Stimulated activated memory B cell treated with anti-CD40 and anti-IgM and Interleukin-4, amounts not matched to agents 10 μg/mL and 1 μg/mL and 100 μg/mL, for 72 hours (primary cell): ENCODE results near the gene SLC38A9.

Source experiments
- ATAC-seq: fragments of 150-1000 bp; cut with Tn5 transposase; 2 replicates; pipeline ENCODE4 v1.10.0; 2021
- H3K27ac Mint-ChIP-seq: one replicate; pipeline ENCODE4 v1.8.0; 2022; ENCODE audit warnings: mild to moderate bottlenecking, mixed read lengths
- H3K27me3 Mint-ChIP-seq: one replicate; pipeline ENCODE4 v1.8.0; 2022; ENCODE audit warnings: mixed read lengths
- H3K36me3 Mint-ChIP-seq: one replicate; pipeline ENCODE4 v1.8.0; 2022; ENCODE audit warnings: mixed read lengths
- H3K4me1 Mint-ChIP-seq: one replicate; pipeline ENCODE4 v1.8.0; 2022; ENCODE audit warnings: mixed read lengths
- H3K4me3 Mint-ChIP-seq: one replicate; pipeline ENCODE4 v1.8.0; 2022; ENCODE audit warnings: mild to moderate bottlenecking, moderate library complexity, mixed read lengths
- H3K9me3 Mint-ChIP-seq: one replicate; pipeline ENCODE4 v1.8.0; 2022; ENCODE audit warnings: mixed read lengths

SLC38A9 gene

DNA sequence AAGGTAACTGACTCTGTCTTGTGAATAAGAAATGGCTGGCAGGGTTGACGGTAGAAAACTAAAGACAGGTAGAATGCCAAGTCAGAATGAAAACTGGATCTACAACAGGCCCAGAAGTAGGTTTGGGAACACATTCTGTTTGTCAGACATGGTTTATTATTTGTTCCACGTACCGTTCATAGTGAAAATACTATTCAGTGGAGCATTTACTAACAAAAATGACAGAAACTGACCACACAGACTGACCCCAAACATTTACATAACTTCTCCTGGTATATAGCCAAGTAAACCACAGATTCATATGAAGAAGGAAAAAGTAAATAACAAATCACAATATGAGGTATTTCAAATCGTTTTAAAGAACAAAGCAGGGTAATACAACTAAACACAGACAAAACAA, 73.7 kb downstream of the SLC38A9 start:
- no peaks in the 10 kb centered on the region for H3K9me3 Mint-ChIP-seq
- ATAC-seq: no peak
- H3K27ac Mint-ChIP-seq: no peak overlapping the region
- H3K4me3 Mint-ChIP-seq: no peak overlapping the region
- no peaks in the 10 kb centered on the region for H3K27me3 Mint-ChIP-seq
- H3K36me3 Mint-ChIP-seq: peaks cover 35% of the 10 kb centered on the region
- no peaks in the 10 kb centered on the region for H3K4me1 Mint-ChIP-seq

DNA sequence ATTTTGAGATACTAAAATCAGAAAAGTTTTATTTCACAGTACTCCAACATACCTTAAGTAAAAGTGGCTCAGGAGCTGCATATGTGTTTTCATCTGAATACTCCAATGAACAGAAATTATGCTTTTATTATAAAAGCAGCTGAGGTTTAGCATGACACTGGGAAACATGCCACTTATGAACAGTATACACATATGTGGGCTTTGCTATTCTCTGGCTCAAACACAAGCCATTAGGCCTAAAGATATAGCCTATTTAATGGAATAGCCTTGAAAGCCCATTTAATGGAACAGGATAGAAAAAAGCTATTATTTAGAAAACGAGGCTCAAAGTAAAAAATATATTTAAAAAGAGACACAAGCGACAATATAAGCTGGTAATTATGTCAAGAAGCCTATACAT, 74.1 kb downstream of the SLC38A9 start:
- no peak for ATAC-seq
- Mint-ChIP-seq H3K9me3 (no peaks in the 10 kb centered on the region), H3K4me1 (no peaks in the 10 kb centered on the region), H3K27me3 (no peaks in the 10 kb centered on the region), H3K27ac (no peak overlapping the region), H3K36me3 (peaks cover 39% of the 10 kb centered on the region), H3K4me3 (no peak overlapping the region)

DNA sequence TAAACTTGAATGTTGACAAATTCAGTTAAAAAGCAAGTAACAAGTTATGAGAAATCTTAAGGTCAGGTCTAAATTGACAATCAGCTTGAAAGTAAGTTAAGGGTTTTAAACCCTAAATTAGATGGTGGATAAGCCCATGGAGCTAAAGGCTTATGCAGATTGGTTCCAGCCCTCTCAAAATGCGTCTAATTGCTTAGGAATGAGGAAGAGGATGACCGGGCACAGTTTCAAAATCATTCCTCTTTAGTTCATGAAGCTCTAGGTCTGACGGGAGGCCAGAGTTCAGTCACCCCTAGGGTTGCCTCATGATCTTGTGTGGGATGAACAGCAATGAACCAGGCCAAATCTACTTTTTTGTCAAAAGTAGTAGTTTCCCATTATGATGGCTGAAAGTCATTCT, 75.4 kb downstream of the SLC38A9 start:
- Mint-ChIP-seq H3K9me3 (no peaks in the 10 kb centered on the region), H3K36me3 (peaks cover 39% of the 10 kb centered on the region), H3K27me3 (no peaks in the 10 kb centered on the region), H3K4me3 (no peak overlapping the region), H3K27ac (no peak overlapping the region), H3K4me1 (no peaks in the 10 kb centered on the region)
- ATAC-seq: no peak

DNA sequence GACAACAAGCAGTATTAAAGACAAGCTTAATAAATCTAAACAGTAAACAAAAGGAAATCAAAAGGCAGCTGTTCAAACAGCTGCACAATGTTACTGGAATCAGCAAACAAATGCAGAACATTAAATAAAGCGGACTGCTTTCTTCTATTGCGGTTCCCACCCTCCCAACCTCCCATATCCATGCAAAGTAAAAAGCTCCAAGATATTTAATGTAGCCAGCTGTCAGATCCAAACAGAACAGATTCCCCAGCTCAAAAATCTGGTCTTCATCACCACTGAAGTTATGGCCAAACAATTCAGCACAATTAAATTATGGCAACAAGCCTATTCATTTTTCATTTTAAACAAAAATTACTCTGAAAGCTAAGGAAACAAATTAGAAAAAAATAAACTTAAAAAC, 75.9 kb downstream of the SLC38A9 start:
- Mint-ChIP-seq H3K36me3 (peaks cover 34% of the 10 kb centered on the region), H3K9me3 (no peaks in the 10 kb centered on the region), H3K27me3 (no peaks in the 10 kb centered on the region), H3K4me3 (no peak overlapping the region), H3K4me1 (no peaks in the 10 kb centered on the region), H3K27ac (no peak overlapping the region)
- no peak for ATAC-seq

DNA sequence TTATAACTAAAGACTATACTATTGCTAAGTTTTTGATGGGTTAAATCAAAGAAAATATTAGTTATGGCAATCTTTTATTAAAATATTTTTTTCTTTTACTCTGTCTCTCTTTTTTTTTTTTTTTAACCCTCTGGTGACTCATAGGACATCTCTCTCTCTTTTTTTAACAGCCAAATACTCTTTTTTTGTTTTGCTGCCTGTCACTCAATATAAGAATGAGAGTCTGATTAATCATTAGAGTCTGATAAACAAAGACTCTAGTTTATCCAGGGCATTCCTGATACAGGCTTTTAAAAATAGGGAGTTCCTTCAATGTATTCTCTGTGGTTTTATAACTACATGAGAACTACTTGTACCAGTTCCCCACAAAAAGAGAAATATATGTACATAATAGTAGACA, 77.3 kb downstream of the SLC38A9 start:
- no peaks in the 10 kb centered on the region for H3K4me1 Mint-ChIP-seq
- H3K36me3 Mint-ChIP-seq: peaks cover 31% of the 10 kb centered on the region
- H3K27ac Mint-ChIP-seq: no peak overlapping the region
- no peak for ATAC-seq
- no peaks in the 10 kb centered on the region for H3K27me3 Mint-ChIP-seq
- H3K4me3 Mint-ChIP-seq: no peak overlapping the region
- H3K9me3 Mint-ChIP-seq: no peaks in the 10 kb centered on the region

DNA sequence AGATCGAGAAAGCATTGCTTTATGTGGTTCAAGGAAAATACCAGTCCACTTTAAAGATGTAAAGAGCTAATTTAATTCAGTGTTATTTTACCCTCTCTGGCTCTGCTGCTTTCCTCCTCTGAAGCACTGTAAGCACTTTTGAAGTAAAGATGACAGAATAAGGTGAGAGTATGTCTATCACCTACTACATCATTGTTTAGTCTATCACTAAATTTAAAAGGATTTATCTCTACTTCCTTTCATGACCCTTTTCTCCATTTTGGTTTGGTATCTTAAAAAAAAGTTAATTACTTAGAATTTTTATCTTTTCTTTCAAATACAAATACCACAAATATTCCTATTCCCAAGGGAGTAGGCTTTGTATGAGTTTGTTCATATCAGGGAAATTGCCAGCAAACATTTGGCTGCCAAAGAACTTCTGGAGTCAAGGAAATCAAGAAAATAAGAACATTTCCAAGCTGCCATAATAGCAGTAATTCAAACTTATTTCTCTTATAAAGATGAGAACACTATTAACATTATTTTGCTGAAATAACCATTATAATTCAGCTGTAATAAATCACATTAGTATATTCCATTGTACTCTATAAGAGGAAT, 77.8 kb downstream of the SLC38A9 start:
- ATAC-seq: no peak
- no peaks in the 10 kb centered on the region for H3K4me1 Mint-ChIP-seq
- no peaks in the 10 kb centered on the region for H3K27me3 Mint-ChIP-seq
- no peak overlapping the region for H3K27ac Mint-ChIP-seq
- H3K4me3 Mint-ChIP-seq: no peak overlapping the region
- H3K36me3 Mint-ChIP-seq: peaks cover 31% of the 10 kb centered on the region
- H3K9me3 Mint-ChIP-seq: no peaks in the 10 kb centered on the region

DNA sequence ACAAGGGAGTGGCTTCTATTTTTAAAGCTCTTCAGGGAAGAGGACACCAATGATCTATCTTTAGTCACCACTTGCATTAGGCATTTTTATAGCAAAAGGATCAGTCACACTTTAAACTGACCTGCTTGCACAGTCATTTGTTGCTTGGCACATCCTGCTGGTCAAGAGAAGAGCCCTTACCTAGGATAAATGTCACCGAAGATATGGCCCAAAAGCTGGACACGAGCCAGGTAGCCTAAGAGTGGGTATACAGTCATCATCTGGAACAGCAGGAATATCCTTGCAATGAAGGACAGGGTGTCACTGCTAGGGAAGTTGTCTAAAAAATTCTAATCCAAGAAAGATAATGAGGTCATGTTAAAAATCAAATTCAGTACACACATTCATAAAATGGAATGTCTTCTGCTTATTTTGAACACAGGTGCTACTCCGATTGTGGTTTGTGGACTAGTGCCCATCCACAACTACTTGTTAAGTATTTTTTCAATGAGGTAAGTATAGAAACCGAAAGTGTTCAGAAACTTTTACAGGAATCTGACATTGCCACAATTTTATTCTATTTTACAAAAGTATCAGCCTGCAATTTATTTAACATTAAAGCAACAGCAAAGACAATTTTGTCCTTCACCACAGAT, 78.4 kb downstream of the SLC38A9 start:
- H3K9me3 Mint-ChIP-seq: no peaks in the 10 kb centered on the region
- H3K36me3 Mint-ChIP-seq: peaks cover 28% of the 10 kb centered on the region
- H3K4me3 Mint-ChIP-seq: no peak overlapping the region
- H3K4me1 Mint-ChIP-seq: no peaks in the 10 kb centered on the region
- no peak overlapping the region for H3K27ac Mint-ChIP-seq
- no peak for ATAC-seq
- H3K27me3 Mint-ChIP-seq: no peaks in the 10 kb centered on the region

DNA sequence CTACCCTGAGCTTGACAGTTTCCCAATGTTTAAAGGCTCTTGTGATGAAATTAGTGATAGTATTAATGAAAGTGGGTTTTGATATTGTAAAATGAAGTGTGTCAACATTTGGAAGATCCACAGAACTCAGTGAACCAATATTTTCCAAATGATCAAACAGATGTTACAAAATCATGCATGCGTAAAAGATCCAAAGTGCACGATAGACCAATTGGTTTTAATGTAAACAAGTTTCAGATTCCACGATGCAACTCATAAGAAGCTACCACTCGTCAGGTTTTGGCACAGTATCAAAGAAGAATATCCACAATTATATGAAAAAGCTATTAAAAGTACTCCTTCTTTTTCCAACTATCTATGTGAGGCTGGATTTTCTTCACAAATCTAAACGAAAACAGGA, 82.3 kb downstream of the SLC38A9 start:
- ATAC-seq: no peak
- peaks cover 37% of the 10 kb centered on the region for H3K36me3 Mint-ChIP-seq

DNA sequence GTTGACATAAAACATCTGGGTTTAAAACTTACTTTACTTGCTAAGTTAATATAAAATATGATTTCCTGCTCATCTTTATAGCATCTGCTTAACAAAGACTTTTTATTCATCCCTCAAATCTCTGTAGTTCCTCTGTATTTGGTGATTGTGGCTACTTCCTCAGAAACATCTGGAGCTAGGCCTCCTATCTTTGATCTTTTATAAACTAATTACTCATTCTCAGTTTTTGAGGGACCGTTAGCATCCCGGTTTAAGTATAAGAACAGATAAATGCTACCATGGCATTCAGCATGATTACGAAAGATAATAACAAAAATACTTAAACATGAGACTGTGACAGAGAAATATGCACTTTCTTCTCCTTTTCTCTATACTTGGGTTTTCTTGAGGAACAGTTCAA, 85.3 kb downstream of the SLC38A9 start:
- Mint-ChIP-seq H3K27me3 (no peaks in the 10 kb centered on the region), H3K4me3 (no peak overlapping the region), H3K27ac (no peak overlapping the region), H3K36me3 (peaks cover 18% of the 10 kb centered on the region), H3K4me1 (no peaks in the 10 kb centered on the region), H3K9me3 (no peaks in the 10 kb centered on the region)
- ATAC-seq: no peak

More for the DNA sequence above, 82.3 kb downstream of the SLC38A9 start:
- Mint-ChIP-seq H3K4me1 (no peaks in the 10 kb centered on the region), H3K9me3 (no peaks in the 10 kb centered on the region), H3K27ac (no peak overlapping the region), H3K27me3 (no peaks in the 10 kb centered on the region), H3K4me3 (no peak overlapping the region)

DNA sequence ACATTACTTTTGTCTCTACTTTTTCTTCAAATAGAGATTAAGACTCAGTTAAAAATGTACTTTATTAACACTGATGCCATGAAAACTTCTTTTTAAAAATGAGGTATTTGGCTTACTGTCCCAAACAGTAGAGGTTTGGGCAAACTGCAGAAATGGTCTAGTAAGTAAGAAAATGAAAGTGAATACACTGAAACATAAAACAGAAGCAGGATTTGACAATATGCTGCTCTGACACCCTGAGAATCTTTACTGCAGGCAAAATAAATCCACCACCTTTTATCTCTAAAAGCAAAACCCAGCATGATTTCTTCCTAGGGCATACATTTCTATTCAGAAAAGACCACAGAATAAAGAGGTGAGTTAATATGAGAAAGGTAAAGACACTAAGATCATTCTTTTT, 86.2 kb downstream of the SLC38A9 start:
- ATAC-seq: no peak
- H3K36me3 Mint-ChIP-seq: peaks cover 18% of the 10 kb centered on the region
- no peaks in the 10 kb centered on the region for H3K4me1 Mint-ChIP-seq
- no peak overlapping the region for H3K4me3 Mint-ChIP-seq
- no peak overlapping the region for H3K27ac Mint-ChIP-seq
- no peaks in the 10 kb centered on the region for H3K27me3 Mint-ChIP-seq
- no peaks in the 10 kb centered on the region for H3K9me3 Mint-ChIP-seq

DNA sequence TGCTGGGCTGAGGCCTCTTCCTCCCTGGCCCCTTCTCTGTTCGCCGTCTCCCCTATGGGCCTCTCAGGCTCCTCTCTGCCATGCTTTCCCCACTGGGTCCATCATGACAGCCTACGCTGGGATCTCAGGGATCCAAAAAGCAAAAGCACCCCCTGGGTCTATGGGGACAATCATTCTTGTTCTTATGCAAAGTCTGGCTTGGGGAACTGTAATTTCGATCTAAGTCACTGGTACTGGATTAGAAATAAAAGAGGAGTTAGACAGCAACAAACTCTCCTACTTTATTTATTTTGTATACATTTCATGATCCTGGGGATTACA, 86.6 kb downstream of the SLC38A9 start:
- Mint-ChIP-seq H3K36me3 (peaks cover 18% of the 10 kb centered on the region), H3K27ac (no peak overlapping the region), H3K9me3 (no peaks in the 10 kb centered on the region), H3K4me3 (no peak overlapping the region), H3K4me1 (no peaks in the 10 kb centered on the region), H3K27me3 (no peaks in the 10 kb centered on the region)
- no peak for ATAC-seq

DNA sequence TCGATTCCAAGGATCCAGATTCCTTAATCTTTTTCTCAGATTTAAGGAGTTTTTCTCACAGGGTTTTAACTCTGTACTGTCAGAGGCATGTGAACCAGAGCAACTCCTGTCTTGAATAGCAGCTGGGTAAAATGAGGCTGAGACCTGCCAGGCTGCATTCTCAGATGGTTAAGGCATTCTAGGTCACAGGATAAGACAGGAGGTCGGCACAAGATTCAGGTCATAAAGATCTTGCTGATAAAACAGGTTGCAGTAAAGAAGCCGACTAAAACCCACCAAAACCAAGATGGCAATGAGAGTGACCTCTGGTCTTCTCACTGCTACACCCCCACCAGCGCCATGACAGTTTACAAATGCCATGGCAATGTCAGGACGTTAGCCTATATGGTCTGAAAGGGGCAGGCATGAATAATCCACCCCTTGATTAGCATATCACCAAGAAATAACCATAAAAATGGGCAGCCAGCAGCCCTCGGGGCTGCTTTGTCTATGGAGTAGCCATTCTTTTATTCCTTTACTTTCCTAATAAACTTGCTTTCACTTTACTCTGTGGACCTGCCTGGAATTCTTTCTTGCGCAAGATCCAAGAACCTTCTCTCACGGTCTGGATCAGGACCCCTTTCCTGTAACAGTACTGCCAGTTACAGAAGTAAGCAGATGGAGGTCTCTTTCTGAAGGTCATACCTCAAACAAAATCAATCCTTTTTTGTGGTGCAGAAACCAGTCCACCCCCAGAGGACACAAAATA, 87.1 kb downstream of the SLC38A9 start:
- ATAC-seq: no peak
- H3K36me3 Mint-ChIP-seq: peaks cover 18% of the 10 kb centered on the region
- no peak overlapping the region for H3K4me3 Mint-ChIP-seq
- no peaks in the 10 kb centered on the region for H3K9me3 Mint-ChIP-seq
- no peaks in the 10 kb centered on the region for H3K4me1 Mint-ChIP-seq
- H3K27me3 Mint-ChIP-seq: no peaks in the 10 kb centered on the region
- H3K27ac Mint-ChIP-seq: no peak overlapping the region

DNA sequence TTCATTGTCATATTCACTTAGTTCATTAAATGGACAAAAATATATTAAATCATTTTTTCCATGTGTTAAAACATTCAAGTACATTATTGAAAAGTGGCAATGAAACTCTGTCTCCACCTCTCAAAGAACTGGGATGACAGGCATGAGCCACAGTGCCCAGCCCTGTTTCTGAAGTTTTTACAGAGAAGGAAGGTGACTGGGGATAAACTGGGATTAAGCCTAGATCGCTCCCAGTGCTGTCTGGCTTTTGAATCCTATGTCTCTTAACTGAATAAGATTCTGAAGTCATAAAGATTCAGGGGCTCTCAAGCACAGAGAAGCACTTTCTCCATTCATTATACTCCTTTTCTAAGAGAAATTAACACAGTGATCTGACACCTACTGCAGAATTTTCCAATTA, 88.3 kb downstream of the SLC38A9 start:
- no peaks in the 10 kb centered on the region for H3K27me3 Mint-ChIP-seq
- H3K9me3 Mint-ChIP-seq: no peaks in the 10 kb centered on the region
- ATAC-seq: no peak
- H3K4me3 Mint-ChIP-seq: no peak overlapping the region
- H3K27ac Mint-ChIP-seq: no peak overlapping the region
- peaks cover 18% of the 10 kb centered on the region for H3K36me3 Mint-ChIP-seq
- no peaks in the 10 kb centered on the region for H3K4me1 Mint-ChIP-seq

DNA sequence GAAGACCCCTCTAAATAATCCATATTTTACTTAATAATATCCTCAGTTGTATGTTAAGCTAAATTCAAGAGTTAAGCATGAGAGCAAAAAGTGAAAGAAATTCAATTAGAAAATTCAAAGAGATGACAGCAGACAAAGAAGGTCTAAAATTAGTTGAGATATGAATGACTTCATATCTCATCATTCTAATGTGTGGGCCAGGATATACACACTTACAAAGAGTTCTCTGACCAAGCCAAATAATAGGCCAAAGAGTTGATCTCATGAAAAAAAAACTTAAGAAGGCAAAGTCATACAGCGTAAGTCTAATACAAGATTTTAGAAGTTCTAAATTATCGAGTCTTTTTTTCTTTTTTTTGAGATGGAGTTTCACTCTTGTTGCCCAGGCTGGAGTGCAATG, 89.7 kb downstream of the SLC38A9 start:
- Mint-ChIP-seq H3K36me3 (peaks cover 18% of the 10 kb centered on the region), H3K9me3 (no peaks in the 10 kb centered on the region), H3K4me3 (no peak overlapping the region), H3K4me1 (no peaks in the 10 kb centered on the region), H3K27me3 (no peaks in the 10 kb centered on the region), H3K27ac (no peak overlapping the region)
- no peak for ATAC-seq

DNA sequence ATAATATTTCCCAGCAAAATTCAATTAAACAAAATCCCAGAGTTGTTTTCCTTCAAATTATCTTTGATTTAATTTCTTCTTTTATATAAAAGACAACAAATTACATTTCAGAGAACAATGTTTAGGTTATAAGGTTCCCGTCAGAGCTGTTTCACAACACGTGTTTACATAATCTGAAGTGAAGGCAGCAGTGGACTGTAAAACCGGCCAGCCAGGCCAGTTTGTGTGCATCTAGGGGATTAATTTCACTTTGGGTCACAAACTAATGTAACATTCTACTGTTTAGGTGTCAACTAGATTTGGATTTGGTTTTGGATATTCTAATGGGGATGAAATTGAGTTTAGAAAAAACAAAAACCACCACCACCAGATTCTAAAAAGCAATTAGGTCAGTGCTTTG, 90.9 kb downstream of the SLC38A9 start:
- no peak overlapping the region for H3K4me3 Mint-ChIP-seq
- no peak for ATAC-seq
- H3K27me3 Mint-ChIP-seq: no peaks in the 10 kb centered on the region
- peaks cover 7% of the 10 kb centered on the region for H3K36me3 Mint-ChIP-seq
- H3K27ac Mint-ChIP-seq: no peak overlapping the region
- no peaks in the 10 kb centered on the region for H3K4me1 Mint-ChIP-seq
- H3K9me3 Mint-ChIP-seq: no peaks in the 10 kb centered on the region

DNA sequence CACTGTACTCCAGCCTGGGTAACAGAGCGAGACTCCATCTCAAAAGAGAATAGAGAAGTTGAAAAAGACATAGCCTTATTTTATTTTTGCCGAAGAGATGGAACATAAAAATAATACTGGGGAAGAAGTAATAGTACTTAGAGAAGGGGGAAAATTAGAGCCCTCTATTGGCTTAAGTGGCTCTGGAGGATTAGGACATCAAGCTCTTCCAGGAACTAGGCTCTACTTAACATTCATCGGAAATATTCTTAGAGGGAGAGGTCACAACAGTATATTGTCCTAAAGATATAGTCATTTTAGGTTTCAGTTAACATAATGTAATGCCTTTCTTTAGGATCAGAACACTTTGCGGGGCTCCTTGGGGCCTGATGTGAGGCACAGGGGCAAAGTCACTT, 91.4 kb downstream of the SLC38A9 start:
- H3K9me3 Mint-ChIP-seq: no peaks in the 10 kb centered on the region
- H3K27me3 Mint-ChIP-seq: no peaks in the 10 kb centered on the region
- peaks cover 3% of the 10 kb centered on the region for H3K36me3 Mint-ChIP-seq
- H3K27ac Mint-ChIP-seq: no peak overlapping the region
- no peak for ATAC-seq
- no peak overlapping the region for H3K4me3 Mint-ChIP-seq
- no peaks in the 10 kb centered on the region for H3K4me1 Mint-ChIP-seq
